ENCODE data around the gene ANKRD55. TPM values are rescaled to one million over a fixed set of nuclear protein-coding genes. Genes with fewer than 3 reads are reported as not detected.

Gene ANKRD55
- total RNA-seq, 2 donors from 2014 or later = 0.27 to 0.29 TPM

DNA sequence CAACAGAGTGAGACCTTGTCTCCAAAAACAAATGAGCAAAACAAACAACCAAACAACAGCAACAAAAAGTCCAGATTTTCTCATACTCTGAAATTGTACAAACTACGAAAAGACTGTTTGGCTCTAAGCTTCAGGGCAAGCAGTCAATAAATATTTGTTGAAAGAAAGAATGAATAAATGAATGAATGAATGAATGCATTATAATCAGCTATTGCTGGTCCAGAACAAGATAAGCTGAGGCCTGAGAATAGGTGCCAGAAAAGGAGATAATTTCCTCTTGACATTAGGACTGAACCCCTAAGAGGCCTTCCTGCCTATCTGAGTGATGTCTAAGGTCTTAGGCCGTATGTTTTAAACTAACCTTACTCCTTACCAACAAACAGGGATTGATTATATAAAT, 139.2 kb downstream of the ANKRD55 start:
- WGBS, 2 experiments (ENCODE audit: insufficient coverage in 1 of 2, insufficient read length in 1 of 2) = 92 to 100% methylated on average over 1 to 2 of the region's 2 CpGs
- Histone ChIP-seq H3K4me3 (ENCODE audit: low read length) (no peak overlapping the region), H3K27ac (ENCODE audit: low read depth, low read length) (no peak overlapping the region), H3K4me1 (ENCODE audit: control insufficient read depth, insufficient read depth, low read length) (peaks cover 2% of the 10 kb centered on the region), H3K9me3 (ENCODE audit: control insufficient read depth, low read length) (no peaks in the 10 kb centered on the region), H3K27me3 (ENCODE audit: control insufficient read depth, insufficient read depth, low read length, poor library complexity, severe bottlenecking) (no peaks in the 10 kb centered on the region), H3K9ac (ENCODE audit: extremely low read depth, low read length, poor library complexity, severe bottlenecking) (no peak overlapping the region), H3K36me3 (ENCODE audit: control insufficient read depth, insufficient read depth, low read length) (no peaks in the 10 kb centered on the region)
- Mint-ChIP-seq H3K9me3 (no peaks in the 10 kb centered on the region), H3K36me3 (ENCODE audit: low read depth) (no peaks in the 10 kb centered on the region), H3K27ac (no peak overlapping the region), H3K4me1 (peaks cover 7% of the 10 kb centered on the region), H3K4me3 (no peak overlapping the region), H3K27me3 (ENCODE audit: insufficient read depth) (no peaks in the 10 kb centered on the region)
- DNase-seq = no peak
- TF ChIP-seq, protein P1, sequence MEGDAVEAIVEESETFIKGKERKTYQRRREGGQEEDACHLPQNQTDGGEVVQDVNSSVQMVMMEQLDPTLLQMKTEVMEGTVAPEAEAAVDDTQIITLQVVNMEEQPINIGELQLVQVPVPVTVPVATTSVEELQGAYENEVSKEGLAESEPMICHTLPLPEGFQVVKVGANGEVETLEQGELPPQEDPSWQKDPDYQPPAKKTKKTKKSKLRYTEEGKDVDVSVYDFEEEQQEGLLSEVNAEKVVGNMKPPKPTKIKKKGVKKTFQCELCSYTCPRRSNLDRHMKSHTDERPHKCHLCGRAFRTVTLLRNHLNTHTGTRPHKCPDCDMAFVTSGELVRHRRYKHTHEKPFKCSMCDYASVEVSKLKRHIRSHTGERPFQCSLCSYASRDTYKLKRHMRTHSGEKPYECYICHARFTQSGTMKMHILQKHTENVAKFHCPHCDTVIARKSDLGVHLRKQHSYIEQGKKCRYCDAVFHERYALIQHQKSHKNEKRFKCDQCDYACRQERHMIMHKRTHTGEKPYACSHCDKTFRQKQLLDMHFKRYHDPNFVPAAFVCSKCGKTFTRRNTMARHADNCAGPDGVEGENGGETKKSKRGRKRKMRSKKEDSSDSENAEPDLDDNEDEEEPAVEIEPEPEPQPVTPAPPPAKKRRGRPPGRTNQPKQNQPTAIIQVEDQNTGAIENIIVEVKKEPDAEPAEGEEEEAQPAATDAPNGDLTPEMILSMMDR (conservative IDR thresholded peaks at IDR 0.05) = no peak

DNA sequence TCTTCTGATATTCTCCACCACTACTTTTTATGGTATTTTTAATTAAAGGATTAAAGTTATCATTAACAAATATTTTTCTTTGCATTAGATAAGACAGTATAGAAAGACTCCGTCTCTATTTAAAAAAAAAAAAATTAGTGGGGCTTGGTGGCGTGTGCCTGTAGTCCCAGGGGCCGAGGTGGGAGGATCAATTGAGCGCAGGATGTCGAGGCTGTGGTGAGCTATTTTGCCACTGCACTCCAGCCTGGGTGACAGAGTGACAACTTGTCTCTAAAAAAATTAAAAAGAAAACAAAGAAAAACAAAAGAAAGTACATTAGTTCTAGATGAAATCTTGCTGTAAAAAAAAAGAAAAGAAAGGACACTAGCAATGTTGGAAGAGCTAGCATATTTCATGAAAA, 141.0 kb downstream of the ANKRD55 start:
- Histone ChIP-seq H3K9ac (ENCODE audit: extremely low read depth, low read length, poor library complexity, severe bottlenecking) (no peak overlapping the region), H3K4me1 (ENCODE audit: control insufficient read depth, insufficient read depth, low read length) (peaks cover 3% of the 10 kb centered on the region), H3K36me3 (ENCODE audit: control insufficient read depth, insufficient read depth, low read length) (no peaks in the 10 kb centered on the region), H3K27ac (ENCODE audit: low read depth, low read length) (no peak overlapping the region), H3K27me3 (ENCODE audit: control insufficient read depth, insufficient read depth, low read length, poor library complexity, severe bottlenecking) (no peaks in the 10 kb centered on the region), H3K4me3 (ENCODE audit: low read length) (no peak overlapping the region), H3K9me3 (ENCODE audit: control insufficient read depth, low read length) (no peaks in the 10 kb centered on the region)
- Mint-ChIP-seq H3K4me3 (no peak overlapping the region), H3K4me1 (peaks cover 9% of the 10 kb centered on the region), H3K27me3 (ENCODE audit: insufficient read depth) (no peaks in the 10 kb centered on the region), H3K36me3 (ENCODE audit: low read depth) (no peaks in the 10 kb centered on the region), H3K27ac (no peak overlapping the region), H3K9me3 (no peaks in the 10 kb centered on the region)
- no peak for DNase-seq
- WGBS, 2 experiments (ENCODE audit: insufficient coverage in 1 of 2, insufficient read length in 1 of 2) = 96 to 100% methylated on average over 1 to 5 of the region's 5 CpGs
- TF ChIP-seq, protein P1 (conservative IDR thresholded peaks at IDR 0.05) = no peak

DNA sequence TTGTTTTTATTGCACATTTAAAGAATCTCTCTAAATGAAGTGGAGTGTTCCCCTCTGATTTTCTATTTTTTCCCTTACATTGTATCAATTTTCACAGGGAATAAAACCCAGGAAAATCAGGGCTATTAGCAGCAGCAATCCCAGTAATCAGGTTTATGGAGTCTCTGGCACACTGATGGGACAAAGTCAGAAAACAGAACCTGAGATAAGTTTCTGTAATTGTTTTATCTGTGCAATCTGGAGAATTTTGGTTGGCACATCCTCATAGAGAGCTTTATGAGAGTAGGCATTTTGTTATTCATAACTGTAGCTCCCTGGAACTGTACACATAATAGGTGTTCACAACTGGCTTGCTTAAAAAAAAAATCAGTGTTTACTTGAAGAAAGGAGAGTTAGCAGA, 141.5 kb downstream of the ANKRD55 start:
- no peak overlapping the region for H3K4me3 Mint-ChIP-seq
- H3K36me3 Mint-ChIP-seq (ENCODE audit: low read depth) = no peaks in the 10 kb centered on the region
- TF ChIP-seq, protein P1 (conservative IDR thresholded peaks at IDR 0.05) = no peak
- no peak for DNase-seq
- Histone ChIP-seq H3K27me3 (ENCODE audit: control insufficient read depth, insufficient read depth, low read length, poor library complexity, severe bottlenecking) (no peaks in the 10 kb centered on the region), H3K9ac (ENCODE audit: extremely low read depth, low read length, poor library complexity, severe bottlenecking) (no peak overlapping the region), H3K4me3 (ENCODE audit: low read length) (no peak overlapping the region), H3K36me3 (ENCODE audit: control insufficient read depth, insufficient read depth, low read length) (no peaks in the 10 kb centered on the region), H3K27ac (ENCODE audit: low read depth, low read length) (no peak overlapping the region), H3K4me1 (ENCODE audit: control insufficient read depth, insufficient read depth, low read length) (peaks cover 3% of the 10 kb centered on the region), H3K9me3 (ENCODE audit: control insufficient read depth, low read length) (no peaks in the 10 kb centered on the region)
- peaks cover 9% of the 10 kb centered on the region for H3K4me1 Mint-ChIP-seq
- H3K27ac Mint-ChIP-seq = peak overlapping the region; percentile 9
- no peaks in the 10 kb centered on the region for H3K9me3 Mint-ChIP-seq
- H3K27me3 Mint-ChIP-seq (ENCODE audit: insufficient read depth) = no peaks in the 10 kb centered on the region

Data from endodermal cell (in vitro differentiated cells).